ENCODE measurements around the gene CTNNA1. TPM values are rescaled to one million over a fixed set of nuclear protein-coding genes. Genes with fewer than 3 reads are reported as not detected.

The CTNNA1 gene
- total and polyA plus RNA-seq, 2 of the 8 experiments (the other 6 are each of a cell fraction or from before 2014, with no cell fraction given) = 115 to 349 TPM

- no peak overlapping the region for H4K8ac ChIP-seq (ENCODE audit: extremely low read depth, insufficient read depth, low read length)
- H2BK120ac ChIP-seq (replicated peaks; ENCODE audit: low read depth, low read length) = no peak overlapping the region
- H3K4ac ChIP-seq (replicated peaks; ENCODE audit: insufficient read length, low read depth, low read length) = no peak overlapping the region
- H2AK5ac ChIP-seq (ENCODE audit: low read depth, low read length) = no peak overlapping the region
- FAIRE-seq = no peak
- H3K18ac ChIP-seq (ENCODE audit: extremely low read depth, low read length) = no peak overlapping the region; the same call in 1 of the 2 replicates
- no peaks in the 10 kb centered on the region for H3K9me3 ChIP-seq (ENCODE audit: insufficient read depth in 2 of 2, low read depth in 1 of 2, low read length in 1 of 2)
- 63% methylated on average over 4 of the region's 4 CpGs; no CpG with 5 or more reads in 1 of the 2 experiments for WGBS, 2 experiments (ENCODE audit: extremely low coverage in 1 of 2, insufficient coverage in 1 of 2, insufficient read length in 1 of 2, insufficient replicate concordance in 2 of 2, low coverage in 1 of 2, low lambda C conversion rate in 2 of 2, missing lambda C conversion rate in 1 of 2)
- peaks cover 0 to 68% of the 10 kb centered on the region in 2 experiments; a peak in 2 of 4 replicates for H3K79me2 ChIP-seq (ENCODE audit: control insufficient read depth in 1 of 2, insufficient read depth in 2 of 2, low read length in 2 of 2)
- H3K4me3 ChIP-seq (ENCODE audit: extremely low read depth in 1 of 4, insufficient read depth in 2 of 4, low read depth in 3 of 4, low read length in 4 of 4) = no peak overlapping the region
- H4K5ac ChIP-seq (ENCODE audit: insufficient read length, low read depth, low read length) = no peak overlapping the region
- CTCF ChIA-PET (ENCODE audit: partially characterized antibody) = interaction anchor here (1.0 kb wide), 1 partner anchor 11 kb away, joined by 3 read pairs; no protein-coding TSS in a partner anchor
- no peak overlapping the region for H3K14ac ChIP-seq (ENCODE audit: insufficient read length)
- no peak overlapping the region for H4K91ac ChIP-seq (replicated peaks; ENCODE audit: insufficient read length, low read length)
- no peak overlapping the region for H3K27ac ChIP-seq (ENCODE audit: low read depth, low read length)
- no peak overlapping the region for H2BK20ac ChIP-seq (ENCODE audit: low read length)
- no peak overlapping the region for H2AFZ ChIP-seq (ENCODE audit: low read length)
- no peak overlapping the region for H3K23ac ChIP-seq (ENCODE audit: insufficient read length)
- H2BK12ac ChIP-seq (ENCODE audit: low read depth, low read length) = no peak overlapping the region
- no peak for TF ChIP-seq ASH2L (IDR thresholded peaks at IDR 0.05; ENCODE audit: low read length)
- no peak for TF ChIP-seq CBX5 (IDR thresholded peaks at IDR 0.05; ENCODE audit: low read depth, low read length)
- TF ChIP-seq BRCA1 (IDR thresholded peaks at IDR 0.05; ENCODE audit: low read depth, low read length) = no peak
- no peak for TF ChIP-seq EP300 (IDR thresholded peaks at IDR 0.05; ENCODE audit: borderline replicate concordance in 1 of 2, low read depth in 2 of 2, low read length in 2 of 2)
- no peak overlapping the region for H3K56ac ChIP-seq (replicated peaks; ENCODE audit: insufficient read length, low read depth, low read length)
- H3K36me3 ChIP-seq (ENCODE audit: control insufficient read depth in 2 of 4, insufficient read depth in 4 of 4, low read length in 3 of 4) = no peaks in the 10 kb centered on the region
- no peak overlapping the region for H3K9ac ChIP-seq (replicated peaks in 1 of 4; ENCODE audit: extremely low read depth in 1 of 4, low read depth in 3 of 4, low read length in 3 of 4)
- DNase-seq (ENCODE audit: low read depth in 1 of 2, low spot score in 2 of 2) = no peak
- no peaks in the 10 kb centered on the region for H3K27me3 ChIP-seq (replicated peaks in 1 of 4; ENCODE audit: control insufficient read depth in 3 of 4, extremely low read depth in 1 of 4, insufficient read depth in 3 of 4, low read length in 3 of 4)
- no peaks in the 10 kb centered on the region; the same call in 1 of the 2 replicates for H3K23me2 ChIP-seq (ENCODE audit: low read depth, low read length)
- POLR2A ChIA-PET (ENCODE audit: partially characterized antibody) = no interaction called here
- no peak overlapping the region for H2BK15ac ChIP-seq (ENCODE audit: low read length)
- no peak overlapping the region for H3K4me2 ChIP-seq (ENCODE audit: insufficient read depth in 1 of 2, low read depth in 2 of 2, low read length in 2 of 2)
- peaks cover 7% of the 10 kb centered on the region; the same call in 1 of the 2 replicates for H3K79me1 ChIP-seq (ENCODE audit: low read depth, low read length)
- H4K20me1 ChIP-seq (replicated peaks in 1 of 2; ENCODE audit: control insufficient read depth in 1 of 2, insufficient read depth in 2 of 2, low read length in 2 of 2) = no peaks in the 10 kb centered on the region
- no peak overlapping the region for H2BK5ac ChIP-seq (ENCODE audit: low read depth, low read length)
- H3K4me1 ChIP-seq (replicated peaks in 1 of 4; ENCODE audit: control insufficient read depth in 3 of 4, insufficient read depth in 4 of 4, low read length in 3 of 4) = peaks cover 0 to 26% (median 10%) of the 10 kb centered on the region in 4 experiments; a peak in 6 of 7 replicates
Observed at GRCh38 chr5:138837160-138837559, 83.9 kb downstream of the CTNNA1 start.
